ENCODE results near the gene CERCAM. TPM values are rescaled to one million over a fixed set of nuclear protein-coding genes. Genes with fewer than 3 reads are reported as not detected.
"Not testable (repeated sequence)": the region's sequence is repeated elsewhere in the genome, so short reads cannot be mapped to it uniquely, and the experiment has no call there.

CERCAM gene
- total RNA-seq, 4 donors from 2014 or later, result 25.1 to 70.7 (median 39.8) TPM

DNA sequence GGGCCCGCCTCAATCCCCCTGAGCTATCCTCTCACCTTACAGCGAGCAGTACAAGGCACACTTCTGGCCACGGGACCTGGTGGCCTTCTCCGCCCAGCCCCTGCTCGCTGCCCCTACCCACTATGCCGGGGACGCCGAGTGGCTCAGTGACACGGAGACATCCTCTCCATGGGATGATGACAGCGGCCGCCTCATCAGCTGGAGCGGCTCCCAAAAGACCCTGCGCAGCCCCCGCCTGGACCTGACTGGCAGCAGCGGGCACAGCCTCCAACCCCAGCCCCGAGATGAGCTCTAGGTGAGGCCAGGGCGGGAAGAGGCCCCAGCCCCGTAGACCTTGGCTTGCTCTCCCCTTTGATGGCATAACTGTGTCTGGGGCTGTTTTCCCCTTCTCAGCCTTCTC lies 15.0 kb downstream of the CERCAM start:
- Histone ChIP-seq H3K4me3 (no peak overlapping the region), H3K4me1 (no peaks in the 10 kb centered on the region), H3K27me3 (no peaks in the 10 kb centered on the region), H3K9me3 (no peaks in the 10 kb centered on the region), H3K36me3 (no peaks in the 10 kb centered on the region), H3K27ac (no peak overlapping the region)
- intact Hi-C loops (cut with DNase I; ENCODE audit: low total_unique reads), result no loop called here
- no peak for DNase-seq
- TF ChIP-seq, protein P1, sequence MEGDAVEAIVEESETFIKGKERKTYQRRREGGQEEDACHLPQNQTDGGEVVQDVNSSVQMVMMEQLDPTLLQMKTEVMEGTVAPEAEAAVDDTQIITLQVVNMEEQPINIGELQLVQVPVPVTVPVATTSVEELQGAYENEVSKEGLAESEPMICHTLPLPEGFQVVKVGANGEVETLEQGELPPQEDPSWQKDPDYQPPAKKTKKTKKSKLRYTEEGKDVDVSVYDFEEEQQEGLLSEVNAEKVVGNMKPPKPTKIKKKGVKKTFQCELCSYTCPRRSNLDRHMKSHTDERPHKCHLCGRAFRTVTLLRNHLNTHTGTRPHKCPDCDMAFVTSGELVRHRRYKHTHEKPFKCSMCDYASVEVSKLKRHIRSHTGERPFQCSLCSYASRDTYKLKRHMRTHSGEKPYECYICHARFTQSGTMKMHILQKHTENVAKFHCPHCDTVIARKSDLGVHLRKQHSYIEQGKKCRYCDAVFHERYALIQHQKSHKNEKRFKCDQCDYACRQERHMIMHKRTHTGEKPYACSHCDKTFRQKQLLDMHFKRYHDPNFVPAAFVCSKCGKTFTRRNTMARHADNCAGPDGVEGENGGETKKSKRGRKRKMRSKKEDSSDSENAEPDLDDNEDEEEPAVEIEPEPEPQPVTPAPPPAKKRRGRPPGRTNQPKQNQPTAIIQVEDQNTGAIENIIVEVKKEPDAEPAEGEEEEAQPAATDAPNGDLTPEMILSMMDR (IDR thresholded peaks at IDR 0.05), result no peak
- no peak for TF ChIP-seq POLR2A (IDR thresholded peaks at IDR 0.05)

- TF ChIP-seq, protein P1 (IDR thresholded peaks at IDR 0.05), result peak; percentile 84 to 89 (median 87)
- TF ChIP-seq POLR2A (IDR thresholded peaks at IDR 0.05), result no peak
- no peaks in the 10 kb centered on the region for H3K4me1 ChIP-seq
- no peaks in the 10 kb centered on the region for H3K27me3 ChIP-seq
- no peak overlapping the region for H3K4me3 ChIP-seq
- peak; percentile 83 to 84 for DNase-seq
- H3K27ac ChIP-seq, result no peak overlapping the region
- no peaks in the 10 kb centered on the region for H3K9me3 ChIP-seq
- intact Hi-C loops (cut with DNase I; ENCODE audit: low total_unique reads), result no loop called here
- H3K36me3 ChIP-seq, result no peaks in the 10 kb centered on the region
These were observed 17.9 kb downstream of the CERCAM start for GRCh38 chr9:128438343-128439109.

GRCh38 chr9:128439273-128439672 lies 18.6 kb downstream of the CERCAM start:
- no peak overlapping the region for H3K4me3 ChIP-seq
- H3K36me3 ChIP-seq, result no peaks in the 10 kb centered on the region
- no peaks in the 10 kb centered on the region for H3K27me3 ChIP-seq
- no peaks in the 10 kb centered on the region for H3K4me1 ChIP-seq
- TF ChIP-seq, protein P1 (IDR thresholded peaks at IDR 0.05), result no peak
- TF ChIP-seq POLR2A (IDR thresholded peaks at IDR 0.05), result no peak
- H3K27ac ChIP-seq, result no peak overlapping the region
- no peaks in the 10 kb centered on the region for H3K9me3 ChIP-seq
- intact Hi-C loops (cut with DNase I; ENCODE audit: low total_unique reads), result no loop called here
- DNase-seq, result no peak

GRCh38 chr9:128442150-128442549 lies 21.5 kb downstream of the CERCAM start:
- Histone ChIP-seq H3K4me3 (no peak overlapping the region), H3K27ac (no peak overlapping the region), H3K27me3 (no peaks in the 10 kb centered on the region), H3K9me3 (no peaks in the 10 kb centered on the region), H3K36me3 (no peaks in the 10 kb centered on the region), H3K4me1 (no peaks in the 10 kb centered on the region)
- DNase-seq, result no peak
- TF ChIP-seq, protein P1 (IDR thresholded peaks at IDR 0.05), result no peak
- TF ChIP-seq POLR2A (IDR thresholded peaks at IDR 0.05), result no peak
- intact Hi-C loops (cut with DNase I; ENCODE audit: low total_unique reads), result no loop called here

DNA sequence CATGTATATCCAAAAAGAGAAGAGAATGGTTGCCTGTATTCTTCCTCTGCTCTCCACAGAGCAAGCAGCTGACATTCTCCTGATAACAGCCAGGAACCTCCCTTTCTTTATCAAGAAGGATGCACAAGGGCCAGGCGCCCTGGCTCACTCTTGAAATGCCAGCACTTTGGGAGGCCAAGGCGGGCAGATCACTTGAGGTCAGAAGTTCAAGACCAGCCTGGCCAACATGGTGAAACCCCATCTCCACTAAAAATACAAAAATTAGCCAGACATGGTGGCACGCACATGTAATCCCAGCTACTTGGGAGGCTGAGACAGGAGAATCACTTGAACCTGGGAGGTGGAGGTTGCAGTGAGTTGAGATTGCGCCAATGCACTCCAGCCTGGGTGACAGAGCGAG lies 25.8 kb downstream of the CERCAM start:
- H3K27me3 ChIP-seq; H3K4me3 ChIP-seq; H3K9me3 ChIP-seq; intact Hi-C loops (cut with DNase I; ENCODE audit: low total_unique reads); DNase-seq; H3K36me3 ChIP-seq; H3K4me1 ChIP-seq; H3K27ac ChIP-seq: not testable (repeated sequence)

Data from uterus (tissue), 4 donors.